Heart left ventricle (tissue), 16 donors: ENCODE data around the gene ERBB4. TPM values are rescaled to one million over a fixed set of nuclear protein-coding genes. Genes with fewer than 3 reads are reported as not detected.

Experiments
- ATAC-seq, 4 donors: fragments of 200-7000 bp; cut with Tn5 transposase; one replicate each; pipeline ENCODE4 v1.9.1; 2020 to 2022; ENCODE audit warnings: moderate library complexity in 4 of 4, mild to moderate bottlenecking in 3 of 4, moderate number of reproducible peaks in 1 of 4
- DNase-seq, 5 donors: peaks; one replicate each; pipeline ENCODE4 v3.0.0-alpha.2; 2020
- H3K27ac ChIP-seq, 12 donors: fragments of 200-600 bp; sonication (generic) in 4 of 12; one replicate each; pipeline versions ENCODE4 v1.5.0 to v1.8.0; 2016 to 2022; ENCODE audit warnings: mild to moderate bottlenecking in 2 of 12
- H3K27me3 ChIP-seq, 9 donors: fragments of 200-600 bp; sonication (generic) in 2 of 9; one replicate each; pipeline versions ENCODE4 v1.5.1 to v1.8.0; 2016 to 2022; ENCODE audit warnings: mild to moderate bottlenecking in 3 of 9
- H3K36me3 ChIP-seq, 9 donors: fragments of 200-600 bp; sonication (generic) in 2 of 9; one replicate each; pipeline versions ENCODE4 v1.5.0 to v1.8.0; 2018 to 2022; ENCODE audit warnings: mild to moderate bottlenecking in 2 of 9
- H3K4me1 ChIP-seq, 12 donors: fragments of 200-600 bp; sonication (generic) in 4 of 12; one replicate each; pipeline versions ENCODE4 v1.5.0 to v1.8.0; 2016 to 2022; ENCODE audit warnings: mild to moderate bottlenecking in 3 of 12
- H3K4me3 ChIP-seq, 12 donors: fragments of 200-600 bp; sonication (generic) in 4 of 12; one replicate each; pipeline versions ENCODE4 v1.5.0 to v1.8.0; 2017 to 2022; ENCODE audit warnings: mild to moderate bottlenecking in 9 of 12, moderate library complexity in 4 of 12
- H3K9me3 ChIP-seq, 12 donors: fragments of 200-600 bp; sonication (generic) in 4 of 12; one replicate each; pipeline versions ENCODE4 v1.5.0 to v1.8.0; 2016 to 2022; ENCODE audit warnings: mild to moderate bottlenecking in 1 of 12
- POLR2A ChIP-seq, 2 donors: fragments of 450-650 bp; IDR thresholded peaks; one replicate each; pipeline ENCODE4 v1.6.1; 2017; ENCODE audit warnings: antibody characterized with exemption in 2 of 2, mild to moderate bottlenecking in 2 of 2, moderate library complexity in 2 of 2
- WGBS, 4 donors: extraction: QIAGEN DNeasy Blood & Tissue Kit in 2 of 4; methylation state at CpG; one replicate each; pipeline versions ENCODE4 v1.1.5 to v1.1.7; 2013 to 2018; 5-methylcytosine and 5-hydroxymethylcytosine counted together
- intact Hi-C, 10 donors: fragments of 100-400 bp; cut with DNase I; formaldehyde crosslinking; loops; one replicate each; pipeline versions ENCODE4 v1.11.1 to v1.14.2; 2022
- polyA plus RNA-seq, 2 donors: library from polyadenylated mRNA; stranded (reverse); fragments of 200-250 nt; gene quantifications; one replicate each; pipeline ENCODE4 v1.2.3, GENCODE V29; 2013
- total RNA-seq, 9 donors: library from RNA; depleted of rRNA in 2 of 9; stranded (reverse); fragments of >200 nt in 2 of 9; fragmentation: NEBNext Ultra II Directional in 3 of 9; extraction: Animal tissue kit (Norgen Biotek cat#: 25700) in 3 of 9; gene quantifications; one replicate each; pipeline versions ENCODE4 v1.1.0 to v1.2.4, GENCODE V29; 2016 to 2023
- TF ChIP-seq, protein P1 (sequence below), 12 donors: fragments of 200-600 bp; sonication (generic) in 4 of 12; IDR thresholded peaks; one replicate each; pipeline versions ENCODE4 v1.5.0 to v1.8.0; 2018 to 2022; ENCODE audit warnings: antibody characterized with exemption in 12 of 12, mild to moderate bottlenecking in 5 of 12
- donor health status: ischemic (EF 13 %, LVEDD 7.1; RV severe dilation, severe dysfunction).
- donor health status: healthy with polysubstance abuse.
- donor health status: DM: no; HTN: yes; CAD: no.
- donor health status: DM: no; HTN: no; CAD: no.
- donor health status: ischemic (EF 25% LVEDD 6.9; RV normal size, moderate dysfunction).
- donor health status: ischemic (EF 25% LVEDD 5.7; RV mildly dilated, moderate dysfunction).
- donor health status: healthy.
- donor health status: DM: yes; HTN: yes; CAD: no.
- donor health status: ischemic (EF 35%, LVEDD 5.7; RV mildly dilated, moderate dysfunction).
- donor health status: nonischemic (EF 11% LVEDD 7.7; RV severe dilation, severe dysfunction).
- donor health status: DM: yes; HTN: yes; CAD: no.
- donor health status: PGD.
- donor health status: ischemic (EF 29% LVEDD 5.4; RV normal size, mild dysfunction).
- donor health status: nonischemic (EF 23%, LVEDD 6.1; RV moderate dilation, normal function).

The ERBB4 gene
- total and polyA plus RNA-seq, 11 donors: 1.3 to 29.5 (median 11.7) TPM

DNA sequence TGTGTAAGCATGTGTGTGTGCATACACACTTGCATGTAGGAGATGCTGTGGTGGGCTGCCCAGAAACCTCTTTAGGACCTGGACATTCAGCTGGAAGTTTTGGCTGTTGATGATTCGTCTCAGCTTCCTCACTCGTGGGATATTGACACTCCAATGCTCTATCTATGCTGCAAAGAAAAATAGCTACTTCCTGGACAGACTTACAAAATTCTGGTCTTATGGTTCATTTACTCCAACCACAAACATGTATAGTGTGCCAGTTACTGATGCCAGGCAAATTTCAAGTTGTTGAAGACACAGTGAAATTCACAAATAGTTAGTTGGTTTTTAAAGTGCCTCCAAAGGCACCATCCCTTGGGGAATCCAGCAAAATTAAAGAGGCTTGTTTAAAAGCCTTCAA is 1099.6 kb downstream of the ERBB4 start:
- DNase-seq (no peak), ATAC-seq (no peak)
- WGBS, 4 donors: 37 to 45% (median 43%) methylated on average over 2 of the region's 2 CpGs
- Histone ChIP-seq H3K27me3 (no peaks in the 10 kb centered on the region), H3K9me3 (no peaks in the 10 kb centered on the region), H3K27ac (no peak overlapping the region), H3K4me1 (no peaks in the 10 kb centered on the region), H3K36me3 (no peaks in the 10 kb centered on the region), H3K4me3 (no peak overlapping the region)
- intact Hi-C loops: no loop called here
- TF ChIP-seq, protein P1, sequence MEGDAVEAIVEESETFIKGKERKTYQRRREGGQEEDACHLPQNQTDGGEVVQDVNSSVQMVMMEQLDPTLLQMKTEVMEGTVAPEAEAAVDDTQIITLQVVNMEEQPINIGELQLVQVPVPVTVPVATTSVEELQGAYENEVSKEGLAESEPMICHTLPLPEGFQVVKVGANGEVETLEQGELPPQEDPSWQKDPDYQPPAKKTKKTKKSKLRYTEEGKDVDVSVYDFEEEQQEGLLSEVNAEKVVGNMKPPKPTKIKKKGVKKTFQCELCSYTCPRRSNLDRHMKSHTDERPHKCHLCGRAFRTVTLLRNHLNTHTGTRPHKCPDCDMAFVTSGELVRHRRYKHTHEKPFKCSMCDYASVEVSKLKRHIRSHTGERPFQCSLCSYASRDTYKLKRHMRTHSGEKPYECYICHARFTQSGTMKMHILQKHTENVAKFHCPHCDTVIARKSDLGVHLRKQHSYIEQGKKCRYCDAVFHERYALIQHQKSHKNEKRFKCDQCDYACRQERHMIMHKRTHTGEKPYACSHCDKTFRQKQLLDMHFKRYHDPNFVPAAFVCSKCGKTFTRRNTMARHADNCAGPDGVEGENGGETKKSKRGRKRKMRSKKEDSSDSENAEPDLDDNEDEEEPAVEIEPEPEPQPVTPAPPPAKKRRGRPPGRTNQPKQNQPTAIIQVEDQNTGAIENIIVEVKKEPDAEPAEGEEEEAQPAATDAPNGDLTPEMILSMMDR (IDR thresholded peaks at IDR 0.05): no peak
- no peak for TF ChIP-seq POLR2A (IDR thresholded peaks at IDR 0.05)

DNA sequence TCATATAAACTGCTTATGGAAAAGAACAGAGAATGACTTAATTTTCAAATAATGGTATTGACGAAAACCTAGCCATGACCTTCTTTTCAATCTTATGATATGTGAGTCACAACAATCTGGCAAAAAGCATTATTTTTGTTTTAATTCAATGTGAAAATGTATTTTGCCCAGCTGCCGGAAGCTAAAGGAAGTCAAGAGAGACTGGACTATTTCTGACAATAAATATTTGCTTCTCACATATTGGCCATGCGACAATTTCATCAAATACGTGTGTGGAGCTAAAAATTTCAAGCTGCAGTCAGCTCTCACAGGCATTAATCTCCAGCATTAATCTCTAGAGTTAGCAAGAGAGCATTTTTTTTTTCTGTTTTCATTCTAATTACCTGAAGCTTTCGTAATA is 1101.2 kb downstream of the ERBB4 start:
- ATAC-seq (no peak), DNase-seq (no peak)
- intact Hi-C loops: no loop called here
- Histone ChIP-seq H3K36me3 (no peaks in the 10 kb centered on the region), H3K4me3 (no peak overlapping the region), H3K27me3 (no peaks in the 10 kb centered on the region), H3K9me3 (no peaks in the 10 kb centered on the region), H3K27ac (no peak overlapping the region), H3K4me1 (no peaks in the 10 kb centered on the region)
- WGBS, 4 donors: 57 to 72% (median 60%) methylated on average over 5 of the region's 5 CpGs
- TF ChIP-seq, protein P1 (IDR thresholded peaks at IDR 0.05): no peak
- no peak for TF ChIP-seq POLR2A (IDR thresholded peaks at IDR 0.05)

DNA sequence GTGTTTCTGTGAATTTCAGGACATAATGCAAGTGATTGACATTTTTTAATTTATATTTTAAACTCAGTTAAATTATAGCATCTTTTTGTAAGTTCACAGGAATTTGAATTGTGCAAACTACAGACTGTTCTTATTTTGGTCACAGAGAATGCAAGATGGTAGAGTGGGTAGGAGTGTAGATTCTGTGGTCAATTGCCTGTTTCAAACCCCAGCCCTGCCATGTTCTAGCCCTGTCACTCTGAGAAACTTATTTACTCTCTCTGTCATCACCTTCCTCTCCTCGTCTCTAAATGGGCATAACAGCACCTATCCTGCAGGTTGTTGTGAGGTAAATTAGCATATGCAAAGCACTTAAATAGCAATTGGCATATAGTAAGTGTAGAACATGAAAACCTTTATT is 1102.4 kb downstream of the ERBB4 start:
- WGBS, 4 donors: 43 to 62% (median 57%) methylated on average over 1 of the region's 1 CpG
- ATAC-seq: no peak
- Histone ChIP-seq H3K4me3 (no peak overlapping the region), H3K36me3 (no peaks in the 10 kb centered on the region), H3K27ac (no peak overlapping the region), H3K4me1 (no peaks in the 10 kb centered on the region), H3K27me3 (no peaks in the 10 kb centered on the region), H3K9me3 (no peaks in the 10 kb centered on the region)
- intact Hi-C loops: no loop called here
- DNase-seq: no peak
- TF ChIP-seq POLR2A (IDR thresholded peaks at IDR 0.05): no peak
- TF ChIP-seq, protein P1 (IDR thresholded peaks at IDR 0.05): no peak

DNA sequence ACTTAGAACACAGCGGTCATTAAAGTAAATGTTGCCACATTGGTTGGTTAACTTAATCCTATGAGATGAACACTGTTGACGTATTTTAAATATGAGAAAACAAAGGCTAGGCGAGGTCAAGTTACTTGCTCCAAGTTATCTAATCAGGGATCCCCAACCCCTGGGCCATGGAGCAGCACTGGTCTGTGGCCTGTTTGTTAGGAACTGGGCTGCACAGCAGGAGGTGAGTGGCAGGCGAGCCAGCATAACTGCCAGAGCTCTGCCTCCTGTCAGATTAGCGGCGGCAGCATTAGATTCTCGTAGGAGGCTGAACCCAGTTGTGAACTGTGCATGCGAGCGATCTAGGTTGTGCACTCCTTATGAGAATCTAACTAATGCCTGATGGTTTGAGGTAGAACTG is 1103.3 kb downstream of the ERBB4 start:
- TF ChIP-seq, protein P1 (IDR thresholded peaks at IDR 0.05): no peak
- no peak for TF ChIP-seq POLR2A (IDR thresholded peaks at IDR 0.05)
- ATAC-seq: no peak
- no peaks in the 10 kb centered on the region for H3K4me1 ChIP-seq
- no peaks in the 10 kb centered on the region for H3K9me3 ChIP-seq
- no peaks in the 10 kb centered on the region for H3K36me3 ChIP-seq
- intact Hi-C loops: no loop called here
- no peak for DNase-seq
- H3K27ac ChIP-seq: no peak overlapping the region
- WGBS, 4 donors: 54 to 70% (median 66%) methylated on average over 7 to 9 of the region's 9 CpGs
- no peak overlapping the region for H3K4me3 ChIP-seq
- no peaks in the 10 kb centered on the region for H3K27me3 ChIP-seq
